ENCODE data around the gene ITM2B.

Gene ITM2B

DNA sequence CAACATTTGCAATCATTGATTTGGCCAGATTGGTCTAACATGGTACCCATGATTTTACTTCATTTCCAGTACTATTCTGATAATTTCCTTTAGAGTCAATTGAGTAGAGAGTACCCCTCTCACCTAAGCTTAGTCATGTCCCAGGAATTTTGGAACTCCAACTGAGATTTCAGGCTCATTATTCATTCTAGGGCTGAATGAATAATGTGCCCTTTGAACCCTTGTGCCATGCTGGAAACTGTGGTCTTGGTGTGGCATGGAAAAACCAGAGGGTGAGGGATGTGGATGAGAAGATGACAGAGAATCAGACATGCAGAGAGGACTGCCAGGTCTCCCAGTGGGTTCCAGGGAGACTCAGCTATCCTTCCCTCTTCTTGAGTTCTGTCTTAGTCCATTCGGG, 30.2 kb downstream of the ITM2B start:
- no peak for DNase-seq

DNA sequence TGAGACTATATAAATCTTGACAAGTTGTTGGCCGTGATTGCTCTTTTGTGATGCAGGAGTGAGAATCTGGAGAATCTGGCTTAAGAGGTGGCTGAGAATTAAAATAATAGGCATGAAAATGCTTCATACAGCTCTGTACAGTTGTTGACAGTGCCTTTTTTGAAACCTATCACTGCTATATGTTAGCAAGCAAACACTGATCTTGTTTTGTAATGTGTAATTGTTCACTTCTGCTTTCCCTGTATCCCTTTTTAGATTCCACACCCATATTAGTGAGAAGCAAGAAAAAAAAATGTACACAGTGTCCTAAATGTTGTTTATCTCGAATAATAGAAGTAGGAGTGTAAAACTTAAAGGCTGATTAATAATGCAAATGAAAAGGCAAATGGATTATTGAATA, 31.1 kb downstream of the ITM2B start:
- DNase-seq = no peak

DNA sequence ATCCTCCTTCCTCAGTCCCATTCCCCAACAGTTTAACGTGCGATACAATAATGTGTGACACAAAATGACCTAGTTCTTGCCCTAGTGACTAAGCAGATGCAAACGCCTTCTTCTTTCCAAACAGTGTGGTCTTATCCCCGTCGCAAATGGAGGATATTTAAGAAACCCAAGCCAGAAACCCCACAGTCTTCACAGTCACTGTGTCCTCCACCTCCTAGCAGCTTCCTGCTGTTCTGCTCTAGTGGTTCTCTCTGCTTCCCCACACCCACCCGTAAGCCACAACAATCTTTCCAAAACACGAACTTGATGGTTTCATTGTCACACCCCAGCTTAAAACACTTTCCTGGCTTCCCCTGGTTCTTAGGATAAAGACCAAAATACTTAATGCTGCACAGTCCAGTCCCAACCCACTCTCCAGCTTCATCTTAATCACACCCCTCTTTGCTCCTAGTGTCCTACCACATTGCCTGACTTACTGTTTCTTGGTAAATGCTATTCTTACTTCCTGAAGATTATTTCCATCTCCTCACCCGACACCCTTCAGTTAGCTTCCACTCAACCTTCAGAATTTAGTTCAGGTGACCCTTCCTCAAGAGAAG, 32.3 kb downstream of the ITM2B start:
- DNase-seq = peak in 1 of 2 experiments; percentile 33

DNA sequence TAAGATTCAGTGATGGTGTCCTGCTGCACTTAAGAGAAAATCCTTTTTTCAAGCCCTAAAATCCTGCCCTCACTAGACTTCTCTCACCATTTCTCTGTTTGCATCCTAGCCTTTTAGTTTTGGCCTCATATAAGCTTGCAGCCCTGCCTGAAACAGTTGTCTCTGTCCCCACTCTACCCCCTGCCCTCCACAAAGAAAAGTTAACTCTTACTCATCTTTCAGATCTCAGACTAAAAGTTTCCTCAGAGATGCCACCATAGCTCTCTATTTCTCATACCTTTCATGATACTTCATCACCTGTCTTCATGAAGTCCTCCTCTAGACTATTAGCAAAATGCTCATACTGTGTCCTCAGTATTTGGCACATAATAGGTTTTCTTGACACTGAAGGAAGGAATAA, 33.1 kb downstream of the ITM2B start:
- DNase-seq = no peak

DNA sequence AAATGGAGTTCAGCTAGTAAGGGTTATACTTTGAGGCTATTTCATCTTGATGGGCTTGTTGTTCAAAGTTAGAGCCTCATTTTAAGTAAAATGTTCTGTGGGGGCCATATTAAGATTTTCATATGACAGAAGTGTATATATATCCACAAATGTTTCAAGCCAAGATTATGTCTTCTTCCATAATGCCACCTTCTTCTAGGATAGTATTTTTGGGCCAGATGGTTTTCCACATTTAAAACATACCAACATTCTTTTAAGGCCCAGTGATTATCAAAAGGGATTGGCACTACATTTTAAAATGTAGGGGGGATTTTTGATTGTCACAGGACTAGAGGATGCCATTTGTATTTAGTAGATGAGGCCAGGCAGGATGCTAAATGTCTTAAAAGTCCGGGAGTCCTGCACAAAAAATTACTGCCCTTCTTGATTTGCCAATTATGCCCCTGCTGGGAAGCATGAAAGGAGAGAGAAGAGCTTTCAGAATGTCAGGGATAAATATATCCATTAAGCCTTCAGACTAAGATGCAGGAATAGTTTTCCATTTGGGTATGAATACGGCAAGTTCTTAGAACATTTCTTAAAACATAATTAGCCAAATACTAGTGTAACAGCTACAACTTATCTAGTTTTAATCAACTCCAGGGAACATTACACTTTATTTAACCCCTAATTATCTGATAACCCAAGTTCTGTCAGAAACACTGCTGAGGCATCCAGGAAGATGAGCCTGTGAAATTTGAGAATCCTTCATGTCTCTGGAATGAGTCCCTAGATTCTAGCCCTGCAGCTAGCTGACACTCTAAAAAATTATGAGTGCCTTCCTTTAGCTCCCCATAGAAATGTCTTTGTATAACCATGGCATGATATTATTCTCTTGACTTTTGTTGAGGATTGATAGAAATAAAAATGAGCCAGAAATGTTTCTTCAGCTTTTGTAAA, 34.0 kb downstream of the ITM2B start:
- DNase-seq = no peak

DNA sequence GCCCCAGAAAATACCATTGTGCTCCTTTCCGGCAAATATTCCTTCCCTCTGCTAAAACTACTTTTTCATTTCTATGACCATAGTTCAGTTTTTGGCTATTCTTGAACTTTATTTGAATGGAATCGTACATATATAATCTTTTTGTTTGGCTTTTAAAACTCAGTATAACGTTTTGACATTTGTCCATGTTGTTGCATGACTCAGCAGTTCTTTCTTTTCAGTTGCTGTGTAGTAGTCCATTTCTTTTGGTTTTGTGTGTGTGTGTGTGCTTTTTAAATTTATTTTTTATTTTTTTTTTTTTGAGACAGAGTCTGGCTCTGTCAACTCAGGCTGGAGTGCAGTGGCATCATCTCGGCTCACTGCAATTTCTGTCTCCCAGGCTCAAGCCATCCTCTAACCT, 35.0 kb downstream of the ITM2B start:
- no peak for DNase-seq

DNA sequence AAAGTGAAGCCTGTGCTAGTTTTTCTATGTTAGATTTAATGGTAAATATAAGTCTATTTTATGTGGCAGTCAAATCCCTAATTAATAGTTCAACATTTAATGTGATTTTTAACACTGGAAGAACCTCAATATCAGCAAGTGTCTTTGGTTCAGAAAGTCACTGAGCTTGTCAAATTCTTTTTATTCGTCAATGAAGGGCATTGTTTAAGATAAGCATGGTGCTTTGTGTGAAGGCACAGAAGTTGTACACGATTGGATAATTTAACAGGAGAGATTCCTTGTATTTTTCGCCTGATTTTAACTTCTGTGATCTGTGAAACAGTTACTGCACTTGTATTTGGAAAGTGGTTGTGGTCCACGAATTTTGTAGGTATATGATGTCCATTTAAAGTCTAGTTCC, 40.3 kb downstream of the ITM2B start:
- no peak for DNase-seq

DNA sequence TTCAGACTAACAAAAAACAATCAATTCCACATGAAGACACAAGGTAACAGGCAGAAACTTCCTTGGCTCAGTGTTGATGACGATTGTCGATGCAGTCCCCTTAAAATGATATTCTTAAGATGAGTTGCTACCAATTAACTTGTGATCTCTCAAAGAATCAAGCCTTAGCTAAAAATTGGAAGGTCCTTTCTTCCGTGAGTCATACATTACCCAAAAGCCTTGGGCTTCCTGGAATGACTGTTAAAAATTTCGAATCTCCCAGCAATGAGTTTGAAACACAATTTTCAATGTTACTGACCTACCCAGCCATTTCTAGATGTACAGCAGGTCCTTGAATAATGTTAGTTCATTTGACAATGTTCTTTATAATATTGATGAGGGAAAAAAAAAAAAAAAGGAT, 42.5 kb downstream of the ITM2B start:
- DNase-seq = no peak

DNA sequence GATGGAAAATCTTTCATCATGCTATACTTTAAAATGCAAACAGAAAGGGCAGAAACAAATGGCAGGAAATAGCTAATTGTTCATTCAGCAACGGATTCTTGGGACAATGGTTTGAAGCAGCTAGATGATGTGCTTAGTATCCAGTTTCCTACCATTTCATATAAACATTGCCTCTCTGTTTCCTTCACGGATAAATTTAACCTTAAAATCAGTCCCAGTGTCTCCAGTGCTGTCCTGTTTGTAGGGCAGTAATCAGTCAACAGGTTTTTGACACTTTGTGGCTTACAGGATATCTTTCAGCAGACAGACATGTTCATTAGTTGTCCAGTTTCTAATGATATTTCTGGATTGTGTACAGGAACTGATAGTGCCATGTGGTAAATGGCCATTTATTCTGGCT, 45.8 kb downstream of the ITM2B start:
- DNase-seq = no peak

DNA sequence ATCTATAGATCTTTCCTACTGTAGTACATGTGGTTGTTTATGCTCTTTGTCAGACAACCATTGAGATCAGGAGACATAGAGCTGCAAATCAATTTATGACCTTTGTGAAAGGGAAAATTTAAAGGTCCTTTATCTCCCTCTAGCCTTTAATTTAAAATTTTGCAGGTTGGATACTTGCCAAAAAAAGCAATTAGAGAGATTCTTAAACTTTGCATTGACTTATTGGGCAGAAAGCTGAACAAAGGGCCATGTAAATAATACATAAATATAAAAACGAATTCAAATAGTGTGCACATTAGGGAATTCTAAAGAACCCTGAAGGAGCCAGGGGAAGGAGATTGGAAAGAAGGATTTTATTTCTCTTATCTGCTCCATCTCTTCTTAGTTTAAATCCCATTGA, 48.5 kb downstream of the ITM2B start:
- DNase-seq = no peak

DNA sequence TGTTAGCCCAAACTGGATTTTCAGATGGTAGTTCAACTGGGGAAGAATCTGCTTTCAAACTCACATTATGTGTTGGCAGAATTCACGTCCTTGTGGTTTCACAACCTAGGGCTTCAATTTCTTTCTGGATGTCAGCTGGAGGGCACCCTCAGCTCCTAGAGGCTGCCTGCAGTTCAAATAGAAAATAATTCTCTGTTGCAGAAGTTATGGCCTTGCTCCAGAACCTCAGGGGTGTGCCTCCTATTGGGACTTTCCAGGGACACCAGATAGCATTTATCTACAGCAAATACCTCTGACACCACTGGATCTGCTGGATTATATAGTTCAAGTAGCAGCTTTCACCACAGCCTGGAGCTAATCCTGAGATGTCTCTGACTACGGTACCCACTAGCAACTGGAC, 58.7 kb downstream of the ITM2B start:
- no peak for DNase-seq

DNA sequence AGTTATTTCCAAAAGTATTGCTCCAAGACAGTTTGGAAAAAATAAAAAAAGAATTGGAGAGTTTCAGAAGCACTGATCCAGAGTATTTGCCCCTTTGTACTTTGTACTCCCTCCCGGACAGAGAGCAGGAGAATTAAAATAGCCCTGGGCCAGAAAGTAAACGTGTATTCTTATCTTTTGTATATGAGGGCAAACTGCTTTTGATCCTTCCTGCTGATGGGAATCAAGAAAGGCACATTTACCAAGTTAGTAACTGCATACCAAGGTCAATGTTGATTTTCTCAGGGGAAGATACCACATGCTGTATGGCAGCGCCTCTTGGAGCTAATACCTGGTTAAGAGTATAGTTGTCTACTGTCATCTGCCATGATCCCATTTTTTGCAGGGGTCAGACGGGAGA, 59.6 kb downstream of the ITM2B start:
- DNase-seq = no peak

DNA sequence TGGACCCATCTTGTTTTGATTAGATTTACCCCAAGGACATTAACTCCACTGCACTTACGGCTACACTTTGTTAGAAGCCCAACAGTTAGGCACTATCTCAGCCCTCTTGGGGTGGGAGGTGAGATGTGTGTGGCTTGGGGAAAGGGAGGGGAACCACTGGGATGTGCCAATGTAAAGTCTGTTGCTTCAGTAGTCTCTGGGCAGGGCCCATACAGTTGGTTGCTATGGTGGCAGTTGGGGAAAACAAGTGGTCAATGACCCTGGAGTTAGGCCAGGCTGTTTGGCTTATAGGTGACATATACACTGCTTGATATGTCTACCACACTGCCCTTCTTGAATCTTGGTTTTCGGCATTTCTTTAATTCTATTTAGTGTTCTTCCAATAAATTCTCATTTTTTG, 61.6 kb downstream of the ITM2B start:
- DNase-seq = no peak

DNA sequence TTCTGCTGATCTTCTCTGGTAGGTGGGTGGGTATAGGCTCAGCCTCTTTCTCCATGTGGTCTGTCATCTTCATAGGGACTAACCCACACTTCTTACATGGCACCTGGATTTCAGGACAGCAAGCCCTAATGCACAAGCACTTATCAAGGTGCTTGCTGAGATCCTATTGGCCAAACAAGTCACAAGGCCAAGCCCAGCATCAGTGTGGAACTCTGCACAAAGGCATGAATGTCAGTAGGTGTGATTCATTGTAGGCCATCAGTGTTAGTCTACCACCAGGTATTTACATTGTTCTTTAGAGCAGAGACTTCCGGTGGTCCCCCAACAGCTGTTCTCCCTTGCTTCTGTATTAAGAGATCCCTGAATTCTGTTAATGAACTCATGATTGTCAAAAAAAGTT, 62.3 kb downstream of the ITM2B start:
- no peak for DNase-seq

DNA sequence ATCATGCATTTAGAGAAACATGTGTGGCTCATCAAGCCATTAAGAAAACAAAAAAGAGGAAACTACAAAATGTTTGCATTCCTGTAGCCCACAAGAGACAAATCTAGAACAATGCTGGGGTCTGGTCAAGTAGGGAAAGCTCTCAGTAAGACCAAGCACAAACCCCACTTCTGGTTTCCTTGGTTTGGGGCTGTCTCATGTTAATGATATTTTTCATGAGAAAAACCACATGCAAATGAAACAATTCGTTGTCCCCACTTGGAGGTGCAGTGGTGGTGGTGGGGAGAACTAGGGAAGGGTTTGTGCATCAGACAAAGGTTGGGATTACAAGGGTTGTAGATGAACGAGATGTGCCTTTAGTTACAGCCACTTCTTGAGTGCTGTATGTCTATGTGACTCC, 63.5 kb downstream of the ITM2B start:
- no peak for DNase-seq

DNA sequence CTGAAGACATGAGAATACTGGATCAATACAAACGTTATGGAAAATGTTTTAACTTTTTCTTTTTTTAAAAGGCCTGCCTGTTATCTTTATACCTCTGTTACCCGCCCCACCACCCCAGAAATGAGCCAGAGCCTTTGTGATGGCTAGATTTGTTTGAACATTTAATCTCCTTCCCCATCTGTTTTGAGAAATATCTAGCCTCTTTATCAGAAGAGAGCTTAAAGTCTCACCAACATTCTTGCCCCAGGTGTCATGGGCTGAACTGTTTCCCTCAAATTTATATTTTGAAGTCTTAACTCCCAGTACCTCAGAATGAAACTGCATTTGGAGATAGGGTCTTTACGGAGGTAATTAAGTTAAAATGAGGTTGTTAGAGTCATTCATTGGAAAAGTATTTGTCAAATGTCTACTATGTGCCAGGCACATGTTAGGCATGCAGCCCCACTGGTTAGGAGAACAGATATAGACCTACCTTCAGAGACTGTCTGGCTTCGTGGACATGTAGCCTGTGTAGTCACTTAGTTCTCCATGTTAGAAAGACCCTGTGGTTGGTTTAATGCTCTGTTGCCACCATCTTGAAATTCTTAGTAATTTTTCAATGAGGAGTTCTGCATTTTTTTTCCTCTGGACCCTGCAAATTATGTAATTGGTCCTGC, 64.3 kb downstream of the ITM2B start:
- no peak for DNase-seq

DNA sequence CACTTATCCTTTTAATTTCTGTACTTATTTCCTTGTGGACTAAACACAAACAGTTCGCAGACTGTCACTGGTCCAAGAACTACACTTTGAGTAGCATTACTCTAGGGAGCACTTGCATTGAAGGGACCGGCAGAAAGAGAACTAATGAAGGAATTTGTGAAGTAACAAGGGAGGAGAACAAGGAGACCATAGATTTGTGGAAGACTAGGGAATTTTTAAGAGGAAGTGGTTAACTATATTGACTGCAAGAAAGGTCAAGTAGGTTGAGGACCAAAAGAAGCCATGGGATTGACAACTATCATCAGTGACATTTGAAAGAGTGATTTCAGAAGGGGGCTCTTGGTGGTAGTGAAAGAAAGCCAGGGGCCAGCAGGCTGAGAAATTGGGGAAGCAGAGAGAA, 66.6 kb downstream of the ITM2B start:
- no peak for DNase-seq

DNA sequence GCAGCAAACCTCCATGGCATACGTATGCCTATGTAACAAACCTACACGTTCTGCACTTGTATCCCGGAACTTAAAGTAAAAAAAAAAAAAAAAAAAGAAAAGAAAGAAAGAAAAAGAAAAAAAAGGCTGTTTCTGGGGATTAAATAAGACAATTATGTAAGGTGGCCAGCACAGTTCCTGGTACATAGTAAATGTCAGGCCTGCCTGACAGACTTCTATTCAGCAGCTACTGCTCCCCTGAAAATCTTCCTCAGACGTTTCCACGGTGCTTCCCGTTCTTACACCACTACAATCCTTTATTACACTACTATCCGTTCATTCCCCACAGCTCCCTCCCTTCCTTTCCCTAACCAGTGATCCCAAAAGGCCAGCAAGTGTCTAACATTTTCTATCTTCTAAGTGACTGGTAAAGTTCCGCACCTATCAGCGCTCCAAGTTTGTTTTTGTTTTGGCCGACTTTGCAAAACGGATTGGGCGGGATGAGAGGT, 69.9 kb downstream of the ITM2B start:
- DNase-seq = no peak

DNA sequence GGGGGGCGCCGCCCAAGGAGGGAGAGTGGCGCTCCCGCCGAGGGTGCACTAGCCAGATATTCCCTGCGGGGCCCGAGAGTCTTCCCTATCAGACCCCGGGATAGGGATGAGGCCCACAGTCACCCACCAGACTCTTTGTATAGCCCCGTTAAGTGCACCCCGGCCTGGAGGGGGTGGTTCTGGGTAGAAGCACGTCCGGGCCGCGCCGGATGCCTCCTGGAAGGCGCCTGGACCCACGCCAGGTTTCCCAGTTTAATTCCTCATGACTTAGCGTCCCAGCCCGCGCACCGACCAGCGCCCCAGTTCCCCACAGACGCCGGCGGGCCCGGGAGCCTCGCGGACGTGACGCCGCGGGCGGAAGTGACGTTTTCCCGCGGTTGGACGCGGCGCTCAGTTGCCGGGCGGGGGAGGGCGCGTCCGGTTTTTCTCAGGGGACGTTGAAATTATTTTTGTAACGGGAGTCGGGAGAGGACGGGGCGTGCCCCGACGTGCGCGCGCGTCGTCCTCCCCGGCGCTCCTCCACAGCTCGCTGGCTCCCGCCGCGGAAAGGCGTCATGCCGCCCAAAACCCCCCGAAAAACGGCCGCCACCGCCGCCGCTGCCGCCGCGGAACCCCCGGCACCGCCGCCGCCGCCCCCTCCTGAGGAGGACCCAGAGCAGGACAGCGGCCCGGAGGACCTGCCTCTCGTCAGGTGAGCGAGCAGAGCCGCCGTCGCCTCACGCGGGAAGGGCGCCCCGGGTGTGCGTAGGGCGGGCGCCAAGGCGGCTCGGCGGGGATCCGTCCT, 70.5 kb downstream of the ITM2B start, which contains the start of gene RB1:
TSS of gene RB1 (plus strand) at position 393 of the 784 bp plus-strand sequence. CDS start at position 555, 162 bp downstream.
- peak; percentile 91 to 94 for DNase-seq

DNA sequence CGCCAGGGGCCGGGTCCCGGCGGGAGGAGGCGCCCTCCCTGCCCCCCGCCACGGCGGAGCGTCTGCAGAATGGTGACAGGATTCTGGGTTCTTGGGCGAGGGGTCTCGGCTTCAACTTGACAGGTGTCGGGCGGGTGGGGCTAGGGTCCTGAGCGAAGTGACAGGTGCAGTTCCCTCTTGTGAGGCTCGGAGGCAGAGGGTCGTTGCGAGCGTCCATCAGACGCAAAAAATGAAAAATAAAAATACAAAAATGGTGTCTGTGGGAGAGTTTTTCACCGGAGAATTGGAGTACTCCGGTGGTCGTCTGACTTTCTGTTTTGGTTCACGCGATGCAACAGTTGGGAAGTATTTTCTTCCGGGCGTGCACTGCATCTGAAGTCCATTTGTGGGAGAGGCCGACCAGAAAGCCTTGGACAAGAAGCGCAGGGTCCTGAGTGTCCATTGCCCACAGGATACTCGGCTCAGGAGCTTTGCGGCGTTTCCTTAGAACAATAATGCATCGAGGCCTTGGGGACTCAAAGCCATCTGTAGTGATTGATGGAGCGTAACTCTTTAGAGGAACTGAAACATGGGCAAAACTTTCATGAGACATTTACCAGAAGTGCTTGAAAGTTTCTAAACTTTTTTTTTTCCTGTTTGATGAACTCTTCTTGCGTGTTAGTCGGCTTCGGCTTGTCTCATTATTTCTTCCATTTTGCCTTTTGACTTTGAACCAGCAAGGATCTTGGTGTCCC, 71.3 kb downstream of the ITM2B start:
- DNase-seq = peak; percentile 54 to 59

DNA sequence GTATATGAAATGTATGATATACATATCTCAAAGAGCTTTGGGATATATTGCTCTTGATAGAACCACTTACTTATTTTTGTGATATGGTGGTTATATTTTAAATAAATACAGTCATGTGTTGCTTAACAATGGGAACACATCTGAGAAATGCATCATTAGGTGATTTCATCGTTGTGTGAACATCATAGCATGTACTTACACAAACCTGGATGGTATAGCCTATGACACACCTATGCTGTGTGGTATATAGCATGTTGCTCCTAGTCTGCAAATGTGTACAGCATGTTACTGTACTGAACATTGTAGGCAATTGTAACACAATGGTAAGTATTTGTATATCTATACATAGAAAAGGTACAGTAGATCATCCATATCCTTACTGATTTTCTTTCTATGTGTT, 78.2 kb downstream of the ITM2B start:
- DNase-seq = no peak

DNA sequence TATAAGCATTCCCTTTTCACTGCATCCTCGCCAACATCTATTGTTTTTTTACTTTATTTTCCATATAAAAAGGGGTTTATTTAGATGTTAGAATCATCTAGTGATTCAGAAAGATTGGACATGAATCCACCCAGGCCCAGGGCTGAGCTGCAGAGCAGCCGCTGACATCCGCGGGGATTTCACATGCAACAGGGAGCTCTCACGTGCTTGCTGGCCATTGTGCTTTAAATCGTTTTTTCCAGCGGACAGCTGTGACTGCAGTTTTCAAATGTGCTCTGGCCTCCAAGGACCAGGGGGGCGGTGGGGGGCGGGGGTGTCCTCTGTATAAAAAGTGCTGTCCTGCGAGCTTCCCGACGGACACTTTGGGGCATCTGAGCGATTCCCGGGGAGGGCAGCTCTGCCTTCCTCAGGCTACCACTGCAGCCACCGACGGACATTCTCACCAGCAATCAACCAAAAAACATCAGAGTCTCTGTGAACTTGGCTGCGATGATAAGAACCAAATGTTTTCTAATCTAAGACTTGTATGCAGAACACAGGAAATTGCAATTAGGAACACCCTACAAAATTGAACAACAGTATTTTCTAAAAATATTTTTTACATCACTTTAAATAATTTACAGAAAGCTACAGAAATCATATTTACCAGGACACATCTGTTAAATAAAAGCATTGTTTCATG, 83.1 kb downstream of the ITM2B start:
- no peak for DNase-seq

Measured in activated T-cell treated with anti-CD3 and anti-CD28 coated beads, Interleukin-2, amount 50 U/mL, for 48 hours (primary cell).